Measurements from ENCODE around the gene LTA. TPM values are rescaled to one million over a fixed set of nuclear protein-coding genes. Genes with fewer than 3 reads are reported as not detected.
A peak's percentile ranks its signal among the peaks of the same experiment; 100 is the strongest.

The LTA gene
- total RNA-seq, 1 experiment from 2014 or later = not detected

- peak; percentile 97 for DNase-seq (ENCODE audit: low read depth)
Measured at GRCh38 chr6:31541658-31542521, 30.2 kb upstream of the LTA start, which contains the start of gene DDX39B. DDX39B (minus strand) TSS chr6:31542003; CDS start chr6:31540532, 1,471 bp downstream.

- DNase-seq (ENCODE audit: low read depth) = no peak
Measured at GRCh38 chr6:31543639-31544038, 28.4 kb upstream of the LTA start.

- DNase-seq (ENCODE audit: low read depth) = no peak
Measured at GRCh38 chr6:31544676-31545075, 27.4 kb upstream of the LTA start.

GRCh38 chr6:31545291-31545690 lies 26.8 kb upstream of the LTA start:
- DNase-seq (ENCODE audit: low read depth) = no peak

- DNase-seq (ENCODE audit: low read depth) = peak; percentile 88
Measured at GRCh38 chr6:31546339-31546957, 25.6 kb upstream of the LTA start, which contains the start of gene ATP6V1G2. ATP6V1G2 (minus strand) TSS chr6:31546608; CDS start chr6:31546559, 49 bp downstream.

GRCh38 chr6:31546958-31547726 lies 24.9 kb upstream of the LTA start, which contains the start of gene NFKBIL1:
NFKBIL1 (plus strand) TSS chr6:31547608; CDS start chr6:31547695, 87 bp downstream.
- DNase-seq (ENCODE audit: low read depth) = peak; percentile 98

- peak; percentile 64 for DNase-seq (ENCODE audit: low read depth)
Measured at GRCh38 chr6:31547727-31548543, 24.2 kb upstream of the LTA start.

GRCh38 chr6:31548544-31548873 lies 23.6 kb upstream of the LTA start:
- no peak for DNase-seq (ENCODE audit: low read depth)

GRCh38 chr6:31551371-31551770 lies 20.7 kb upstream of the LTA start:
- DNase-seq (ENCODE audit: low read depth) = peak; percentile 73

- no peak for DNase-seq (ENCODE audit: low read depth)
Measured at GRCh38 chr6:31556307-31556706, 15.8 kb upstream of the LTA start.

GRCh38 chr6:31557443-31558317 lies 14.4 kb upstream of the LTA start:
- peak; percentile 29 for DNase-seq (ENCODE audit: low read depth)

- DNase-seq (ENCODE audit: low read depth) = no peak
Measured at GRCh38 chr6:31558318-31558625, 13.8 kb upstream of the LTA start.

GRCh38 chr6:31558631-31559500 lies 13.2 kb upstream of the LTA start:
- peak; percentile 77 for DNase-seq (ENCODE audit: low read depth)

GRCh38 chr6:31559606-31559957 lies 12.5 kb upstream of the LTA start:
- no peak for DNase-seq (ENCODE audit: low read depth)

GRCh38 chr6:31559958-31560696 lies 12.0 kb upstream of the LTA start:
- DNase-seq (ENCODE audit: low read depth) = peak; percentile 95

- no peak for DNase-seq (ENCODE audit: low read depth)
Measured at GRCh38 chr6:31560697-31561058, 11.4 kb upstream of the LTA start.

- DNase-seq (ENCODE audit: low read depth) = no peak
Measured at GRCh38 chr6:31567531-31568370, 4.3 kb upstream of the LTA start.

- no peak for DNase-seq (ENCODE audit: low read depth)
Measured at GRCh38 chr6:31568537-31568961, 3.5 kb upstream of the LTA start.

Measured in RPMI7951 (cell line).